CD4-positive, alpha-beta T cell treated with Interleukin-4 for 4 hours (primary cell): ENCODE measurements around the gene SLC41A1.
"Not testable (repeated sequence)": the region's sequence is repeated elsewhere in the genome, so short reads cannot be mapped to it uniquely, and the experiment has no call there.

Experiments
- DNase-seq: peaks from one replicate; pipeline ENCODE4 v3.0.0-alpha.2; 2020

Gene SLC41A1

DNA sequence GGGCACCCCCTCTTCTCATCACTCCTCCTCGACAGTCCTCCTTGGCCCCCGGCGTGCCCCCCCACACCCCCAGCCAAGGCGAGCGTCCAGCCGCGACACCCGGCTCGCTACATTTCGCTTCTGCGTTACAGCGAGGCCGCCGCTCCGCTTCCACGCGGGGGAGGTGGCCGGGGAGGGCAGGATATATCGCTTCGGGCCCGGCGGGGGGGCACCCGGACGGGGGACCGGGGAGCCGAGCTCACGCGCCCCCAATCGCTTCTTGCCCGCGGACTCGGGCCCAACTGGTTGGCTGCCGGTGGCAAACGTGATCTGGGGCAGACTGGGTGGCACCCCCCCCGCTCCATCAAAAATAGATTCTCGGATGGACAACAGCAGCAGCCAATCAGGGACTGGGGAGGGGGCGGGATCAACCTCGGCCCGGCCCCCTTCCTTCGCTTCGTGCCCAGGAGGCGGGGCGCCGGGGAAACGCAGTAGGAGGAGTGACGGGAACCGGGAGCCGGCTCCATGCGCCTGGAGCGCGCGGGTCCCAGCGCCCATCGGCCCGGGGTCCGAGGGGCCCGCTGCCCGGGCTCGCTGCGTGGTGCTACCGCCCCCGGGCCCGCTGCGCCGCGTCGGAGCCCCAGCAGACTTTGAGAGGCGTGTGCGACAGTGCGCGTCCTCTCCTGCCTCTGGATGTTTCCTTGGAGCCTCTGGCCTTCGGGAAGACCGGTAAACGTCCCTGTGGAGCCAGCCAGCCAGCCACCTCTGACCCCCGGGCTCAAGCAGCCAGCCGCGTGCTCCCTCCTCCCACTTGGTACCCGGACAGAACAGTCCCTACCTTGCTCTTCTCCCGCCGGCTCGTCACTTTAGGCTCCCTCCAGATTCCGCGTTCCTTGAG is at the start of gene SLC41A1:
SLC41A1 (minus strand) TSS at position 321 of the 877 bp plus-strand sequence. CDS start 2,757 bp downstream, outside the sequence.
- DNase-seq, result peak; percentile 94

DNA sequence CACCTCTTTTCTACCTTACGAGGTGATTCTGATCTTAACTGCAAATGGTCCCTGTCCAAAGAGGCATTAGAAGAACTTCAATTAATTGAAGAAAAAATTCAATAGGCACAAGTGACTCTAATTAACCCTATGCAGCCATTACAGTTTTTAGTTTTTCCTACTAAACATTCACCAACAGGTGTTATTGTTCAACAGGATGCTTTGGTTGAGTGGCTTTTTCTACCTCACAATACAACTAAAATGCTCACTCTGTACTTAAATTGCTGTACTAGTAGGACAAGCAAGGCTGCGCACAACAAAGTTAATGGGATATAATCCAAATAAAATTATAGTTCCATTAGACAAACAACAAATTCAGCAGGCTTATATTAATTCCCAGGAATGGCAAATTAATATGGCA is 48.5 kb upstream of the SLC41A1 start:
- DNase-seq, result no peak

DNA sequence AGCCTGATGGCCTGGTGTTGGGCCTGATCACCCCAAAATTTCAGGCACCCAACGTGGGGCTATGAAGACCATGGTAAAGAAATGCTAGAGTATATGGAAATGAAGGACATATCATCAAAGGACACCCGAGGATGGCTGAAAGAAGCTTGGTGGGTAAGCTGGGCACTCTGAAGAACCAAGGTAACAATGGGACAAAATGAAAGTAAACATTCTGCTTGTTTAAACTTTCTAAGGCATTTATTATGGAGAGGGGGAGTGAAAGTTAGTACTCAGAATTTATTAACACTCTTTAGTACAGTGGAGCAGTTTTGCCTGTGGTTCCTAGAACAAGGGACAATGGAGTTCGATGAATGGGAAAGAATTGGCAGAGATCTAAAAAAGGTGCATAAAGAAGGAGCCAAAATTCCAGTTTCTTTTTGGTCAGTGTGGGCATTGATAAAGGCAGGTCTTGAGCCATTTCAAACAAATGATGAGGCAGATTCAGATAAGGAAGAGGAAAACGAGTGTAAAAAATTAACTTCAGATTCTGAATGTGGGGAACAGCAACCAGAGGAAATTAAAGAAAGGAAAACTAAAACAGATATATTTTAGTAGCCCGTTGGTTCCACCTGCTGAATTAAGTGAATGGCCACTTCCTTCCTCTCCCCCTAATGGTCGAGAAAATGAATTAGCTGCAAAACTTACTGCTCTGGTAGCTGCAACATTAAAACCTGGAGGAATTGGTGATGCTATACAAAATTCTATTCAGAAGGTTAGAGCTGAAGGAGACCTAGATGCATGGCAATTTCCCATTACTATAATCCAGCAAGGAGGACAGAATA is 45.4 kb upstream of the SLC41A1 start:
- DNase-seq, result no peak

DNA sequence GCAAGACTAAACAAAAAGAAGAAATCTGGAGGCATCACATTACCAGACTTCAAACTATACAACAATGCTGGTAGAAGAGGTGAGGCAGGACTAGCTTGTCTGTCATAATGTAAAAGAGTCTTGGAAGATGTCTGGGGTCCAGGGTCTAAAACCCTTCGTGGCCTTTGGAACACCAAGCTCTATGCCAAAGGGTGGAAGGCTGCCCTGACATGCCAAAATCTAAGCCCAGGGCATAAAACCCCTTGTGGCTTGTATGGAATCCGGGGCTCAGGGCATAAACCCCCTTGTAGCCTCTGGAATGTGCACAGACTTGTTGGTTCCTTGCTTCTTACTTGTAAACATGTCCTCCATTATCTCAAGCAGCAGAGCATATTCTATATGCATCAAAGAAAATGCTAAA is 44.5 kb upstream of the SLC41A1 start:
- DNase-seq, result not testable (repeated sequence)

DNA sequence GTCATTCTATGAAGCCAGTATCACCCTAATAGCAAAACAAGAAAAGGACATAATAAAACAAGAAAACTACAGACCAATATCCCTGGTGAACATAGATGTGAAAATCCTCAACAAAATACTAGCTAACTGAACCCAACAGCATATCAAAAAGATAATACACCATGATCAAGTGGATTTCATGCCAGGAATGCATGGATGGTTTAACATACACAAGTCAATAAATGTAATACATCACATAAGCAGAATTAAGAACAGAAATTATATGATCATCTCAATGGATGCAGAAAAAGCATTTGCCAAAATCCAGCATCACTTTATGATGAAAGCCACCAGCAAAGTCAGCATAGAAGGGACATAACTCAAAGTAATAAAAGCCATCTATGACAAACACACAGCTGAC is 43.4 kb upstream of the SLC41A1 start:
- DNase-seq, result no peak

DNA sequence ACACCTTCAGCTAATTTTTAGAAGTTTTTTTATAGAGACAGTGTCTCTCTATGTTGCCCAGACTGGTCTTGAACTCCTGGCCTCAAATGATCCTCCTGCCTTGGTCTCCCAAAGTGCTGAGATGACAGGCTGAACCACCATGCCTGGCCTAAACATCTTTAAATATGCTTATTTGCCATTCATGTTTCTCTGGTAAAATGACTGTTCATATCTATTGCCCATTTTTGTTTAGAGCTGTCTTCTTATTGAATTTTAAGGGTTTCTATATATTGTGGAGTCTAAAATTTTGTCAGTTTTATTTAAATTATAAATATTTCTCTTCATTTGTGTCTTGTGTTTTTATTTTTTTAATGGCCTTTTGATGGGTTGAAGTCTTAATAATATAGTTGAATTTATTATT is 40.0 kb upstream of the SLC41A1 start:
- no peak for DNase-seq

DNA sequence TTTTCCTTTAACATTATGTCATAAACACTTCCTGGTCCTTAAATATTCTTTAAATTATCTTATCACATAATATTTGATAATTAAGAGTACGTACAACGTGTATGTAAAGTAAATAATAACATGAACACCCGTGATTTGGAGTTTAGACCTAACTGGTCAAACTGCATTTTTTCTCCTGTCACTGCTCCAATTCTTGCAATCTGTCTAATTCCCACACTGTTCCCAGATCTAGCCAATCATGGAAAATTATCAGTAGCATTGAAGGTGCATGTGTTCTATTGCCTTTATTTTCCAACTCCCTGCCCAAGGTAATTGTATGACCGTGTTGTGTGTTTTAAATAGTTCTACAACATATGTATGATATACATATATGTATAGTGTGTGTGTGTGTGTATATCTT is 39.0 kb upstream of the SLC41A1 start:
- no peak for DNase-seq

DNA sequence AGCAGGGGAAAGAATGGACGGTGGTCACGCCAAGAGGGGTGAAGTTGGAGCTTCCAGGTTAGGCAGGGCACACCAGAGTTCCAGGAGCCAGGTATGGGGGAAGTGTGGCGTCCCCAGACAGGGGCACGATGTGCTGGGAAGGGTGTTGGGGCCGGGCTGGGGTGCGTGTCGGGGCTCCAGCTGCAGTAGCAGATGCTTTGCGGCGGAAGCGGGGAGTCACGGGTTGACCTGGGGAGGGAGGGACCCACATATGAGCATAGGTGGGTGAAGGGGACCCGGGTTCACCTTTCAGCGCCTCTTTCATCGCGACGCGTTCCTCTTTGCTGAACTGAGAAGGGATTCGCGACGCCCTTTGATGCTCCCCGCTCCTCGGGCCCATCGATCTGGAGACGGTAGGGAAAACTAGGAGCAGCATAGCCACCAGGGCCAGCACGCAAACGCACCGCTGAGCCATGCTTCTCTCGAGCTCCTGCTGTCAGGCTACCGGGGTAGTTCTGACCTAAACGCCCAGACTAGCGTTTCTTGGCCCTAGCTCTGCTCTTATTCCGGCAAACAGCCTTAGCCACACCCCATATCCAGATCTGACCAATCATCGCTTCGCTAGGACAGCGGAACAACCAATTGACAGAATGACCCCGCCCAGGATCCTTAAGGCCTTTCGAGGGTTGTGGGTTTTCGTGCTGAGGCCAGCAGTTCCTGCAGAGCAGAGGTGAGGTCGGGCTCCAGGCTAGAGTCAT is 36.8 kb upstream of the SLC41A1 start, which contains the start of gene PM20D1:
PM20D1 (minus strand) TSS at position 514 of the 737 bp plus-strand sequence; CDS start at position 454, 60 bp downstream.
- DNase-seq, result peak; percentile 93

DNA sequence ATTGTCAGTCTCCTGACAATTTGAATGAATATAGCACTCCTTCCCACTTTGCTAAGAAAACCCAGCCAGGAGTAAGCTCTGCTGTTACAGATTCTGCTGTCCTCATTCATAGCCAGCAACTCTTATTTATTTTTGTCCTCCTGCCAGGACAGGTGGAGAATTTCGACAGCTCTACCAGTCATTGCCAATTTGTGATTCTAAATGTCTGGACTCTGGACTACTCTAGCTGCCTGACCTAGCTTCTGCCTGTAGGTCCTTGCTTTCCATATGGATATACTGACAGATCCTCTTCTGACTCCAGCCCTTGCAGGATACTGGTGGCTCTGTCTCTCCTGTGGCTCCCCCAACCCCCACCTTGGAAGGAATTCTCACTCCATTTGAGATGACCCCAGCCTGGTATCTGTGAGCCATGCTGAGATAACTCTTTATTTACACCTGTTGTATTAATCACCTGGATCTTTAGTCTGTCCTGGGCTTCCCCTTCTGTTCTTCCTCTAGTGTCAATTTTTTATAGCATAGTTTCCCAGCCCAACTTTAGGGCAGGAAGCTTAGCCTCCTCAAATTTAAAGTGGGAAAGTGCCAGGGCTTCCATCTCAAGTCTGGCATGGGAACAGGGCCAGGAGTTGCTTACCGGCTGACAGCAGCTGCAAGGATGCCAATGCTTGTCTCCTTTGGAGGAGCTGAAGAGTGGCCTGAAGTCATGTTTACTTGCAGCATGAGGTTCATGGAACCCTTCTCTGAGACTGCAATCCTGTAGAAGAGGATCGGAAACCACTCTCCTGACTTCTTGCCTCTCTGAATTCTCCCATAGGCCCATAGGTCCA is 30.2 kb upstream of the SLC41A1 start:
- DNase-seq, result no peak

DNA sequence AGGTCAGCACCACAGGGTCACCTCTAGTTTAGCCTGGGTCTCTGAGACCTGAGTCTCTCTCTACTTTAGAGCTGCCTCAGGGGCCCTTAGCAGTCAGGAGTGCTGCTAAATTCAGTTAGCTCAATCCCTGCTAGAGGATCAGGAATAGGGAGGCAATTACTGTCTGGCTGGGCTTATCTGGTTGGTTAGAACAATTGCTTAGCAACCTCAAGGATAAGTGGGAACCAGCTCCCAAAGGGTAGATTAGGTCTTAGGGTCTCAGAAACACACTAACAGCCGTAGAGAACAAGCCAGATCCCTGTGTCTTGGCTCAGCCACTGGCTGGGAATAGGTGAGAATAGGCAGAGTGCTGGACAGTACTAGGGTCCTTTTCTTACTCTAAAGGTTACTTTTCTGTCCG is 29.2 kb upstream of the SLC41A1 start:
- DNase-seq, result no peak

DNA sequence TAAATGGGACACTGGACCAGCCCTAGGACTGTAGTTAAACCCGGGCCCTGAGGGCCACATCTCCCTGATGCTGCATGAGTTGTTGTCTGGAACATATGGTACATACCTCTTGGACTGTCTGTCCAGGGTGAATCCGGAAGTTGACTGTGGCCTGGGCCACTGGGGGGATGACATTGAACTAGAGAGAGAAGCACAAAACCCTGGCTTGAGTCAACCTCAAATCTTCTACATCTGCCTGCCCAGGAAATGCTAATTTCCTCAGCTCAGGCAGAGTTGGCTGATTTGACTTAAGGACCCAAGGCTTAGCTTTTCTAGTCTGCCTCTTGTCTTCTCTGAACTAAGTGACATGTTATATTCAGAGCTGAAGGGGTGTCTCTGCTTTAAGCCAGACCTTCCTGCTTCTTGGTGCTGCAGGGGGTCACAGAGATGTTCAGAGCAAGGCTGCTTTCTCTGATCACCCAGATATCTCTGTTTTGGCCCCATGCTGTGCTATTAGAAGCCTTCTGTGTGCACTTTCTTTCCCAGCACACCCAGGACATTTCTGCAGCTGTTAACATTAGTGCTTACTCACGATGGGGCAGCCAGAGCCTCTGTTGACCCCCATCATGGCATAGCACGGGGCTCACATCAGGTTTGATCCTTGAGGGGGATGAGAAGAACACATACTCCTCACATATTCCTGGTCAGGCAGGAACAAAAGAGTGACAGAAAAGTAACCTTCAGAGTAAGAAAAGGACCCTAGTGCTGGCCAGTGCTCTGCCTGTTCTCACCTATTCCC is 27.3 kb upstream of the SLC41A1 start:
- no peak for DNase-seq

DNA sequence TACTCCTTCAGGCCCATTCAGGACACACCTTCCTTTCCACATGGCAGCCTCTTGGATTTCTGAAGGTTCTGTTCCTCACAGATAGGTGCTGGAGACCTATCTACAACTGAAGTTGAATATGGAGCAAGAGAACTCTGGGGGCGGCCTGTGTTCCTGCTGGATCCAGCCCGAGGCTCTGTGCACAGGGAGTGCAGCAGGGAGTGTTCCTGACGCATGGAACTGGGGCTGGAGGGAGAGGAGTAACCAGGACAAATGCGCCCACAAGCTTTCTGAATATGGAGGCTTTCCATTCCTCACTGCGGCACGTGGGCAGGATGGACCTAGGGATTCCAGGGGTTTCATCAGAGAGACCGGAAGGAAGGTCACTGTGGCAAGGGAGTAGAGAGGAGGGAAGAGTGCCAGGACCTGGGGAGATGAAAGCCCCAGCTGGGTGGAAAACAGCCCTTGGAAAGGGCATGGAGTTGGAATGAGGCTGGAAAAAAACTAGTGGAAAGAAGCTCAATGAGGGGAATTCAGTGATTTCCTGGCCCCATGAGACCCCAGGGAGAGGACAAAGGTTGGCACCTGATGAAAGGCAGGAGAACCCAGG is 24.5 kb upstream of the SLC41A1 start:
- no peak for DNase-seq

DNA sequence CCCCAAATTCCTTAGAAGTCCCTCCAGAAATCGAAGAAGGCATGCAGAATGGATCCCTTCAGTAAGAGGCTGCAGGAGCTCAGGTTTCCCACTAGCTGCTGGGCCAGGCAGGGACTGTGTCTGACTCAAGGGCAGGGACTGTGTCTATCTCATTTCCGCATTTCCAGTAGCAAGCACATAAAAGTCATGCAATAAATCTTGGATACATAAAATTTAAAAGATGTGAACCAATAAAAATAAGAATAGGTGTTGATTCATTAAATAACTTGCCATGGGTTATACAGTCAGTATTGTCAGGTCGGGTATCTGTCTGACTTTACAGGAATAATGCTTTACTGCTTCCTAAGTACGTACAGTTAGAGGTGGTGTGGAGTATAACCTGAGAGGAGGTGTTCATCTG is 21.8 kb upstream of the SLC41A1 start:
- no peak for DNase-seq

DNA sequence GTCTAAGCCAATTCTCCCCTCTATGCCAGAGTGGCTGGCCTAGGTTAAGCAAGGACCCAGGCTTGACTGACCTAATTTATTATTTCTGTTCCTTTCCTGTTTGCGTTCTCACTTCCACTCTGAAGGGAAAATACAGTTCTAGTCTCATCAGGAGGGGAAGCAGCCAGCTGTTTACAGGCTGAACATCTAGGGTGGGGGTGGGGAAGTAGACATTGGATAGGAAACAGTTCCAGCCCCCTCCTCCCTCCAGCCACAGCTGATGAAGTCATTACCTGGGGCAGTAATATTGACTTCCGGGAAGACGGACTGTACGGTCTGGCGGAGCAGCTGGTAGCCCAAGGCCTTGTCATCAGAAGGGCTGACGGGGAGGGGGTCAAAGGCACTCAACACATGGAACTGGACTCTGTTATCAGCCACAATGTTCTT is 19.3 kb upstream of the SLC41A1 start:
- no peak for DNase-seq

DNA sequence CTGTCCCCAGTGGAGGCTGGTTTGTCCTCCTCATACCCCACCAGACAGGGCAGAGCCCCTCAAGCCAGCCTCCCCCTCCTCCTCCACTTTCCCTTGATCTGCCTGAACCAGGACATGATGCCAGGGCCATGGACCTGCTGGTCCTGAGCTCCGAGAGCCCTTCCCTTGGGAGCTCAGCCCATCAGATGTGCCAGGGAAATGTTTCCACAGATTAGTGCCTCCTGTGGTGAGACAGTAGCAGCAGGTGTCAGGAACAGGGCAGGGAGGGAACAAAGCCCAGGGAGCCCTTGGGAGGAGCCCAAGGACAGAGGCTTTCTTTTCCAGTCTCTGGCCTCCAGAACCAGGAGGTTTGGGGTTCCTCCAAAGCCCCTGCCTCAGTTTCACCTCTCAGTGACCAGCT is 14.6 kb upstream of the SLC41A1 start:
- no peak for DNase-seq

DNA sequence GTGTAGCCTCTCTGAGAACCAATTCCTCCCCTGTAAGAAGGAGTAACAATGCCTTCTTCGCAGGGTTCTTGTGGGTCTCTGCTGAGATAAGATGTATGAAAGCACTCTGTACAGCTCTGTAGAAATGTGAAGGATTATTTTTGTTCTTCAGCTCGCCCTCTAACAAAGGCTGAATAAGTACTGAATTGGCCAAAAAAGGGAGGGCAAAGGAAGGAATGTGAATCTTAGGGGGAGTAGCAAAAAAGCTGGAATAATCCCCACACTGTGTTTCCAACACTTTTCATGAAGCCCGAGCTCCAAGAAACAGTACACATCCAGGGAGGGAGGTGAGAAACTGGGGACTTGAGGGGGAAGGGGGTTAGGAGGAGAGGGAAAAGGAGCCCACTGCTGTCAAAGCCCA is 14.0 kb upstream of the SLC41A1 start:
- DNase-seq, result no peak

DNA sequence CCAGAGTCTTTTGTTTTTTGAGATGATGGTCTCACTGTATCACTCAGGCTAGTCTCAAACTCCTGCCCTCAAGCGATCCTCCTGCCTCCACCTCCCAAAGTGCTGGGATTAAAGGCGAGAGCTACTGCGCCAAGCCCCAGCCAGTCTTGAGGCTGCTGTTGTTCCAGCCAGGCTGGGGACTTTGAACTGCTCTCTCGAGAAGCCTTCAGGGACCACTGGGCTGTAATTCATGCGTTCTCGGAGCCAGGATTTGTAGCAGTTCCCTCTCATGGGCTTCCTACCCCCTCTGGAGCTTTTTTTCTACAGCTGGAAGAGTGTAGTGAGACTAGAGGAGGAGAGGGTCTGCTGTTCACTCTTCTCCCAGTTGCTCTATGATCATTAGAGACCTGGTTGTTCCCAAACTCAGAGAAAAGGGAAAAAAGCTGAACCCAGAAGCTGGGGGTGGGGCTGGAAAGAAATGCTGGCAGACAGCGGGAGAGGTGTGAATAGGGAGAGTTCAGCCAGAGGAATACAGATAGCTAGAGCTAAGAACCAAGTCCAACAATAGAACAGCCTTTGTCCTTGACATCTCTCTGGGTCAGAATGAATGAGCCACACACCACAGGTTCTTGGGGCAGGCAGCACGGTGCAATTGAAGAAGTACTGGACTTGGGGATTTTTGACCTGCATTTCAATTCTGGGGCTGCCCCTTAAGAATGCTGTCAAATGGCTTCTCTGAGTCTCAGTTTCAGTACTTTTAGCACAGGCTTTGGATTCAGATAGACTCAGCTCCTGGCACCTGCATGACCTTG is 13.2 kb upstream of the SLC41A1 start:
- no peak for DNase-seq

DNA sequence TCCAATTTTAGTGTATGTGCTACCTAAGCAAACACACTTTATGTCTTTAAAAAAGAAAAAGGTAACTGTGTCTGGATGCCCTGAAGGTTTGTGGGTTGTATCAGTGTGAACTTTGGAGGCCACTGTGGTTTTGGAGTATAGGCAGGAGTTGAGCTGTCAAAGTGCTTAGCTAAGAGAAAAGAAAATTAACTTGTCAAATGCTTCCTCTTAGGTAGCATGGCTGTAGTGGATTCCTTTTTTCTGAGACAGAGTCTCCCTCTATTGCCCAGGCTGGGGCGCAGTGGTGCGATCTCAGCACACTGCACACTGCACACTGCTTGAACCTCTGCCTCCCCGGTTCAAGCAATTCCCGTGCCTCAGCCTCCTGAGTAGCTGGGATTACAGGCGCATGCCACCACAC is 11.2 kb upstream of the SLC41A1 start:
- DNase-seq, result peak; percentile 8

DNA sequence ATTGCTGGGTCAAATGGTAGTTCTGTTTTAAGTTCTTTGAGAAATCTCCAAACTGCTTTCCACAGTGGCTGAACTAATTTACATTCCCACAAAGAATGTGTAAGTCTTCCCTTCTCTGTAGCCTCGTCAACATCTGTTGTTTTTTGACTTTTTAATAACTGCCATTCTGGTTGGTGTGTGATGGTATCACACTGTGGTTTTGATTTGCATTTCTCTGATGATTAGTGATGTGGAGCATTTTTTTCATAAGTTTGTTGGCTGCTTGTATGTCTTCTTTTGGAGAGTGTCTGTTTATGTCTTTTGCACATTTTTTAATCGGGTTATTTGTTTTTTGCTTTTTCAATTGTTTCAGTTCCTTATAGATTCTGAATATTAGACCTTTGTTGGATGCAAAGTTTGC is 10.3 kb upstream of the SLC41A1 start:
- not testable (repeated sequence) for DNase-seq

DNA sequence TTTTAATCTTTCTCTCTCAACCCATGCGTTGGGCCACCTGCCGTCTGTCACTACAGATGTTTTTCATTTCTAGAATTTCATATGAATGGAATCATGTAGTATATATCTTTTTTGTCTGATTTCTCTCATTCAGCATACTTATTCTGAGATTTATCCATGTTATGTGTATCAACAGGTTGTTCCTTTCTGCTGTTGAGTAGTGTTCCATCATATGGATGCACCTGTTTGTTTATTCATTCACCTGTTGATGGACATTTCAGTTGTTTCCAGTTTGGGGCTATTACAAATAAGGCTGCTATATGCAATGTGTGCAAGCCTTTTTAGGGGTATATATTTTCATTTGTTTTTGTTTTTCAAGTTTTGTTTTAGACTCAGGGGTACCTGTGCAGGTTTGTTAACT is 9.4 kb upstream of the SLC41A1 start:
- no peak for DNase-seq
